C4-2B (cell line): Measurements from ENCODE around the gene PPP1R12B.

ENCODE experiments used
- ZFX ChIP-seq: fragments of 450-650 bp; IDR thresholded peaks from 2 replicates; pipeline ENCODE4 v1.6.1; 2017
- TF ChIP-seq, protein P1 (sequence below): fragments of 450-650 bp; conservative IDR thresholded peaks from 2 replicates; pipeline ENCODE4 v1.5.1; 2017; ENCODE audit warnings: mild to moderate bottlenecking

DNA sequence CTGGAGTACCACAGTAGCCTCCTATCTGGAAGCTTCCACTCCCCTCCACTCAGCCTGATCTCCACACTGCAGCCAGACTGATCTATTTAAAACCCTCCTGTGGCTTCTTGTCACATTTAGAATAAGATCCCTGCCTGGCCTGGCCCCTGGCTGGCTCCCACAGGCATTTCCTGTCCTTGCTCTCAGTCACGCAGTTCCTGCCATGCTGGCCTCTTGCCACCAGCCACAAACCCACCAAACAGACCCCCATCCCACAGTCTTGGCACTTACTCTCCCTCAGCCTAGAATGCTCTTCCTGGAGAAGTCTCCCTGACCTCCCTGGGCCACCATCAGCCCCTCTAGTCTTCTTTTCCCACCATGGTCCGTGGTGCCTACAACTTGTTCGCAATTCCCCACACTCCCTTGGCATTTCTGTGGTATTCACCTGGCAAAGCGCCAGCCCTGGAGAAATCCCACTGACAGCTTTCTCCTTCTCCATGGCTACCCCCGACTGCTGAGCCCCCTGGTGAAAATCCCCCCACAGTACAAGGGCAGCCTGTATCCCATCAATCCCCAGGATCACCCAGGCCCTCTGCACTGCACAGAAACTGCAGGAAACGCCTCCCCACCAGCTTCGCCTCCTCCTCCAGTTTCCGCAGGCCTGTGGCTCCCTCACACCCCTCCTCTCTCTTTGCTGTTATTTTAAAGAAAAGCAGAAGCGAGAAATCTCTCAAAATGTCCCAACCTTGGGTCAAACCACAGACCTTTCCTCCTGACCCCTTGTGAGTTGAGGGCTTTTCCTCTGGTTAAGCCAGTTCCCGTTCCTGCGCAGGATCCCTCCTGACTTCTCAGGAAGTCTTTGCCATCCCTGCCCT, 267.2 kb downstream of the PPP1R12B start:
- TF ChIP-seq, protein P1, sequence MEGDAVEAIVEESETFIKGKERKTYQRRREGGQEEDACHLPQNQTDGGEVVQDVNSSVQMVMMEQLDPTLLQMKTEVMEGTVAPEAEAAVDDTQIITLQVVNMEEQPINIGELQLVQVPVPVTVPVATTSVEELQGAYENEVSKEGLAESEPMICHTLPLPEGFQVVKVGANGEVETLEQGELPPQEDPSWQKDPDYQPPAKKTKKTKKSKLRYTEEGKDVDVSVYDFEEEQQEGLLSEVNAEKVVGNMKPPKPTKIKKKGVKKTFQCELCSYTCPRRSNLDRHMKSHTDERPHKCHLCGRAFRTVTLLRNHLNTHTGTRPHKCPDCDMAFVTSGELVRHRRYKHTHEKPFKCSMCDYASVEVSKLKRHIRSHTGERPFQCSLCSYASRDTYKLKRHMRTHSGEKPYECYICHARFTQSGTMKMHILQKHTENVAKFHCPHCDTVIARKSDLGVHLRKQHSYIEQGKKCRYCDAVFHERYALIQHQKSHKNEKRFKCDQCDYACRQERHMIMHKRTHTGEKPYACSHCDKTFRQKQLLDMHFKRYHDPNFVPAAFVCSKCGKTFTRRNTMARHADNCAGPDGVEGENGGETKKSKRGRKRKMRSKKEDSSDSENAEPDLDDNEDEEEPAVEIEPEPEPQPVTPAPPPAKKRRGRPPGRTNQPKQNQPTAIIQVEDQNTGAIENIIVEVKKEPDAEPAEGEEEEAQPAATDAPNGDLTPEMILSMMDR = no peak
- TF ChIP-seq ZFX = no peak
